DLD1 (cell line): Measurements from ENCODE around the gene SPATA33.
"Not testable (repeated sequence)": the region's sequence is repeated elsewhere in the genome, so short reads cannot be mapped to it uniquely, and the experiment has no call there.

Experiments
- in situ Hi-C: cut with HindIII; loops from 2 replicates; pipeline ENCODE4 v1.10.0; 2017; ENCODE audit warnings: low sequenced_read_pairs

Gene SPATA33

GRCh38 chr16:89624777-89625761 is 32.6 kb upstream of the SPATA33 start:
- in situ Hi-C loops: no loop called here

GRCh38 chr16:89629827-89630610 is 27.6 kb upstream of the SPATA33 start:
- in situ Hi-C loops: no loop called here

- in situ Hi-C loops: no loop called here
These were observed 24.5 kb upstream of the SPATA33 start for GRCh38 chr16:89633064-89633631.

DNA sequence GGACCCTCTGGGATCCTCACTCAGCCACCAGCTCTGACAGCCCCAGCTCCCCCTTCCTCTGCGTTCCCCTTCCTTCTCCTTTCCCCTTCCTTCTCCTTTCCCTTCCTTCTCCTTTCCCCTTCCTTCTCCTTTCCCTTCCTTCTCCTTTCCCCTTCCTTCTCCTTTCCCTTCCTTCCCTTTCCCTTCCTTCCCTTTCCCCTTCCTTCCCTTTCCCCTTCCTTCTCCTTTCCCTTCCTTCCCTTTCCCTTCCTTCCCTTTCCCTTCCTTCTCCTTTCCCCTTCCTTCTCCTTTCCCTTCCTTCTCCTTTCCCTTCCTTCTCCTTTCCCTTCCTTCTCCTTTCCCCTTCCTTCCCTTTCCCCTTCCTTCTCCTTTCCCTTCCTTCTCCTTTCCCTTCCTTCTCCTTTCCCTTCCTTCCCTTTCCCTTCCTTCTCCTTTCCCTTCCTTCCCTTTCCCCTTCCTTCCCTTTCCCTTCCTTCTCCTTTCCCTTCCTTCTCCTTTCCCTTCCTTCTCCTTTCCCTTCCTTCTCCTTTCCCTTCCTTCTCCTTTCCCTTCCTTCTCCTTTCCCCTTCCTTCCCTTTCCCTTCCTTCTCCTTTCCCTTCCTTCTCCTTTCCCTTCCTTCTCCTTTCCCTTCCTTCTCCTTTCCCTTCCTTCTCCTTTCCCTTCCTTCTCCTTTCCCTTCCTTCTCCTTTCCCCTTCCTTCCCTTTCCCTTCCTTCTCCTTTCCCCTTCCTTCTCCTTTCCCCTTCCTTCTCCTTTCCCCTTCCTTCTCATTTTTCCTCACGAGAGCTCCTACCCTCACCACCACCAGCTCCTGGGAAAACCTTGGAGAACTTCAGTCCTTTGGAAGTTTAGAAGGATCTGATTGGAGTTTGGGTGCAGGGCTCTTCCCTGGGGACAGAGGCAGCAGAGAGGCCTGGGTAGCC is 22.9 kb upstream of the SPATA33 start:
- in situ Hi-C loops: not testable (repeated sequence)

- in situ Hi-C loops: no loop called here
These were observed 21.0 kb upstream of the SPATA33 start for GRCh38 chr16:89636663-89637062.

DNA sequence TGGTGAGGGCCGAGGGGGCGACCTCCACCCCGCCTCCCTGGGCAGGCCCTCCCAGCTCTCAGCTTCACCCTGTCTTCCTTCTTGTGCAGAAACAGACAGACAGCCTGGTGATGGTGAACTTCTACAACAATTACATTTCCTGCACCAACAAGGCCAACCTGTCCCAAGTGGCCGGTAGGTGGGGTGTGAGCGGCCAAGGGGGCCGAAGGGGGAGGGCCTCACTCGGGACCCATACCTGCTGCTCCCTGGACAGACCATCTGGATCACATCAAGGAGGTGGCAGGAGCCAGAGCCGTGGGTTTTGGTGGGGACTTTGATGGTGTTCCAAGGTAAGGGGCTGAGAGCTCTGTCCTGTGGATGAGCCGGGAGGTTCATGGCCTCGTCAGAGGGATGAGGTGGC is 20.3 kb upstream of the SPATA33 start:
- in situ Hi-C loops: no loop called here

- in situ Hi-C loops: no loop called here
These were observed 19.2 kb upstream of the SPATA33 start for GRCh38 chr16:89638455-89638854.

GRCh38 chr16:89639385-89639784 is 18.3 kb upstream of the SPATA33 start:
- in situ Hi-C loops: no loop called here

DNA sequence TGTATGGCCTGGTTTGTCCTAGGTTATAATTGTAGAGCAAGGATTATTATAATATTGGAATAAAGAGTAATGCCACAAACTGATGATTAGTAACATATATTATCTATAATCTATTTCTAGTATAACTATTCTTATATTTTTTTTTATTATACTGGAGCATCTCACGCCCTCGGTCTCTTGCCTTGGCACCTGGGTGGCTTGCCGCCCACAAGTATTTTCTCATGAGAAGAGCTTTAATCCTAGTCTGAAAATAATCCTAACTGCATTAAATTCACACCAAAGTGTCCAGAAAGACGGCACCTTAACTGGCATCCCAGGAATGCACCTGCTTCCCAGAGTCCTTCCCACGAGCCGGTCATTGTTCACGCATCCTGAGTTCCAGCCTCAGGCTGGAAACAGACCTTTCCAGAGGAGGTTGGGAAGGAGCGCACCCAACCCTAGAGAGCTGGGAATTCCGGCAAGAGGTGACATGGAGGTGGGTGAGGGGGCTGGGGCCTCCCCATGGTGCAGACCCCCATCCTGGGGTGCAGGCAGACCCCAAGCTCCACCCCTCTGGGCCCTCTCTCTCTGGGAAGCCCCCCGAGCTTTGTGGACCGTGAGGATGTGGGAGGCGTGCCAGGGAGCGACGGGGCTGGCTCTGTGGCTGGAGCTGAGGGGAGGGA is 16.0 kb upstream of the SPATA33 start:
- in situ Hi-C loops: no loop called here

DNA sequence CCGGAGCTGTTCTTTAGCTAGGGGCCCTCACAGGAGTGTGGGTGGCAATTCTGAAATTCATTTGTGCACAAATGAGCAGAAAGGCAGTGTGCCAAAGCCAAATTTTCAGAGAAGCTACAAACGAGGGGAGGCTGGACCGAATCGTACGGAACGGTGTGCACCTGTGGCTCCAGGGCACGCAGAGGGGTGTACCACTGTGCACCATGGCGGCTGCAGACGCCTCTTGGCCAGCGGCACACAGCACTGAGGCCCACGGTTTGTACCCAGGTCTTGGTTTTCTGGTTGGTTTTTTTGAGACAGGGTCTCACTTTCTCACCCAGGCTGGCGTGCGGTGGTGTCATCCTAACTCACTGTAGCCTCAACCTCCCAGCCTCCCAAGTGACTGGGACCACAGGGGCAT is 15.1 kb upstream of the SPATA33 start:
- in situ Hi-C loops: no loop called here

DNA sequence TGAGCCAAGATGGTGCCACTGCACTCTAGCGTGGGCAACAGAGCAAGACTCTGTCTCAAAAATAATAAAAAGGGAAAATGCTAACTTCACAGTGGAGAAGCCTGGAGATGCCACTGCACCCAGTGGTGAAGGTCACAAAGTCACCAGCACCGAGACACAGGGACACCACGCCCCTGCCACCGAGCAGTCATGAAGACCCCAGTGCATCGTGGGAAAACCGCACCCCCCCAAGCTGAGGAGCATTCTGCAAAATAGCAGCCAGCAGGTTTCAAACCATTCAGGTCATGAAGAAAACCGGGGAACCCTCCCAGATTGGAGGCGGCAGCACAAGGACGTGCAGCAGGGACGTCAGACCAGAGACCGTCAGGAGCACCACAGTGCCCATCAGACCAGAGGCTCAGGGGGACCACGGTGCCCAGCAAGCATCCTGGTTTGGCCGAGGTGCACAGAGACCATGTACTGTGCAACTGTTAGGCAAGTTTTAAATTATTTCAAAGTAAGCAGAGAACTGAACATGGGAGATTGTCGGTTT is 13.8 kb upstream of the SPATA33 start:
- in situ Hi-C loops: no loop called here

GRCh38 chr16:89645122-89645521 is 12.5 kb upstream of the SPATA33 start:
- in situ Hi-C loops: no loop called here

- in situ Hi-C loops: no loop called here
These were observed 11.4 kb upstream of the SPATA33 start for GRCh38 chr16:89646270-89646669.

DNA sequence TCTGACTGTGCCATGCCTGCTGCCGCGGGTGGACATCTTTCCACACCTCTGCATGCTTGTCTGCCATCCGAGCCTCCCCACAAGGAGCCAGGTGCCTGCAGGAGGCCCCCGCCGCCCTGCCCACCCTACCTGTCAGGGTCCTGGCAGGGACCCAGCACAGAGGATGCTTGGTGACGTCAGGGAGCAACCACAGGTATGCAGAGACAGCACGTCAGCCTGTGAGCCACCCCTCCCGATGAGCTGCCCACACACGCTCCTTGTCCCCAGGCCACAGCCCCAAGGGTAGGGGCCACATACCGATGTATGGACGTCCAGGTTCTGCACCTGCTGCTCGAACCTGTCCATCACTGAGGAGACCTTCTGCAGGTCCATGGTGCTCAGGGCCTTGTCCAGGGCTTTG is 10.7 kb upstream of the SPATA33 start:
- in situ Hi-C loops: no loop called here

DNA sequence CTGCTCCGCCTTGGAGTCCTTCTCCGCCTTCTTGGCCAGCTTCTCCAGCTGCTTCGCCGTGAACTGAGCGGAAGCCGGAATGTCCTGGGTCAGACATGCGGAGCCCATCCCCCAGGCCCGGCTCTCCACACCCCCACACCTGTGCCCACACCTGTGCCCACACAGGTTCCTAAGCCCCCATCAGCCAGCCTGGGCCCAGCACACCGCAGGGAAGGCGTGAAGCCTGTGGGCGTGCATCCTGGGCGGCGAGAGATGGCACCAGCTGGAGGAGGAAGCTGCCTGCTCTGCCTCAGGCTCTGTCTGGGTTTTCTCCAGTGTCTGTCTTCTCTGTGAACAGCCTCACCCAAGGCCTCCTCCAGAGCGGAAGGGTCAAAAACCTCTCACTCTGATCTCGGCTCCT is 6.1 kb upstream of the SPATA33 start:
- in situ Hi-C loops: no loop called here

- in situ Hi-C loops: no loop called here
These were observed 3.9 kb upstream of the SPATA33 start for GRCh38 chr16:89653656-89654295.

DNA sequence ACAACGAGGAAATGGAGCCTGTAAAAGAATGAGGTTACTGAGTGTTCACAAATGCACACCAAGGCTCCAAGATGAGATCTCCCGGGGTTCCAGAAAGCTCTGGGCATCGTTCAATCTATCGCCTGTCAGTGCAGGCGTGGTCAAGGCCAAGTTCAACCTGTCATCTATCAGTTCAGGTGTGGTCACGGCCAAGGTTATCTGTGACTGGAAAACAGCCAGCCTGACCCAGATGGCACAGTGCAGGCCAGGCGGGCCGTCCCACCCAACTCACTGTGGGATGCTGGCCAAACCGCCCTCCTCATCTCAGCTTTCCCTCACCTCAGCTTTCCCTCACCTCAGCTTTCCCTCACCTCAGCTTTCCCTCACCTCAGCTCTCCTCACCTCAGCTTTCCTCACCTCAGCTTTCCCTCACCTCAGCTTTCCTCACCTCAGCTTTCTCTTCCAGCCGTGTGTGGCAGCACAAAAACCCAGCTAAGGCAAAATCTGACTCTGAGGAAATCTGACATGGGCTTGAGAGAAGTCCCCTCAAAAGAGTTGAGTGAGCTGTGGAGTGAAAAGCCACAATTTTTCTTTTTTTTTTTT is 2.5 kb upstream of the SPATA33 start:
- in situ Hi-C loops: no loop called here

DNA sequence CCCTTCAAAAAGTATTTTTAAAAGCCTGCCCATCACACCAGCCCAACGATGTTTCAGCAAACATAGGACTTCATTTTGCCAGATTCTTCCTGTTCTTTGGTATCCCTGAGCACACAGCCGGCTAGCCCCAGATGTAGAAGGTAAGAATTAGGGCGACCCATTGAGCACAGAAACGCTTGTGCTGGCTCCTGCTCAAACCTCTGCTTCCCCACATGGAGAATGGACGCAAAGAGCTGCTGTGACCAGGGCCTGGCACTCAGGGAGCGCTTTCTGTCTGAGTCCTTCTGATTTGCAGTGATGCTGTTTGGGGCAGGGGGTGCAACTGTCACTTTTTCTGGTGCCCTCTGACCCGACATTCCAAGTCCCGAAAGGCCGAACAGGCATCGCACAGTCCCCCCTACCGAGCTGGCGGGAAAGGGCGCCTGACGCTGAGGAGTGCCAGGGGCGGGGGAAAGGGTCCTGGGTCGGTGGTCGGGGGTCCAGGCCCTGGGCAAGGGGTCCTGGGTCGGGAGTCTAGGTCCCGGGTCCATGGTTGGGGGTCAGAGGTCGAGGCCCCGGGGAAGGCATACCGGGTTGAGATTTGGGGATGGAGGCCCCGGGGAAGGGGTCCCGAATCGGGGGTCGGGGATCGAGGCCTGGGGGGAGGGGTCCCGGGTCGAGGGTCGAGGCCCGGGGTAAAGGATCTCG is 1.1 kb upstream of the SPATA33 start:
- in situ Hi-C loops: no loop called here
